ENCODE measurements around the gene OR9I1. TPM values are rescaled to one million over a fixed set of nuclear protein-coding genes. Genes with fewer than 3 reads are reported as not detected.
A peak's percentile ranks its signal among the peaks of the same experiment; 100 is the strongest.

The OR9I1 gene, protein sequence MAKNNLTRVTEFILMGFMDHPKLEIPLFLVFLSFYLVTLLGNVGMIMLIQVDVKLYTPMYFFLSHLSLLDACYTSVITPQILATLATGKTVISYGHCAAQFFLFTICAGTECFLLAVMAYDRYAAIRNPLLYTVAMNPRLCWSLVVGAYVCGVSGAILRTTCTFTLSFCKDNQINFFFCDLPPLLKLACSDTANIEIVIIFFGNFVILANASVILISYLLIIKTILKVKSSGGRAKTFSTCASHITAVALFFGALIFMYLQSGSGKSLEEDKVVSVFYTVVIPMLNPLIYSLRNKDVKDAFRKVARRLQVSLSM
- total RNA-seq, result not detected
- polyA plus RNA-seq, result not detected

DNA sequence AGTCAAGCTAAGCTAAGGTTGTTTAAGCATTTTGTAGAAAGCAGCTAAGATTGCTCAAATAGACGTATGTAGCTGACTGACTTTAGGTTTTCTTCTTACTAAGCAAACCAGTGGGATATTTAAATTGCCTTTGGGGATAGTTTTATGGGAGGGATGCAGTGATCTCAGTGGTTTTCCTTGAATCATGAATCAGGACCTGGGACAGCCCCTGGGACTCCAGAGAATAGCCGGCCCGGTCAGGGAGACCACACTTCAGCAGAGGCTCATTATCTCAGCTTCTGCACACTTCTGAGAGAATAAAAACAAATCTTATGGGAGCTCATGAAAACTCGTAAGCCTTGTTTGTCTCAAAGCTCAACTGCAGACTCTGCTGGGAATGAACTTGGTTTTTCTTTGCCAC is at the start of gene OR9I1:
Gene OR9I1, minus strand, starts transcription at position 62 of the 400 bp plus-strand sequence. CDS start 6,086 bp downstream, outside the sequence.
- ATAC-seq, result no peak
- DNase-seq, result no peak
- H3K36me3 ChIP-seq, result no peaks in the 10 kb centered on the region
- H3K4me3 ChIP-seq, result no peak within 1 kb of the TSS
- WGBS, 2 donors, result 49 to 59% methylated on average over 4 of the region's 4 CpGs
- TF ChIP-seq, protein P1, sequence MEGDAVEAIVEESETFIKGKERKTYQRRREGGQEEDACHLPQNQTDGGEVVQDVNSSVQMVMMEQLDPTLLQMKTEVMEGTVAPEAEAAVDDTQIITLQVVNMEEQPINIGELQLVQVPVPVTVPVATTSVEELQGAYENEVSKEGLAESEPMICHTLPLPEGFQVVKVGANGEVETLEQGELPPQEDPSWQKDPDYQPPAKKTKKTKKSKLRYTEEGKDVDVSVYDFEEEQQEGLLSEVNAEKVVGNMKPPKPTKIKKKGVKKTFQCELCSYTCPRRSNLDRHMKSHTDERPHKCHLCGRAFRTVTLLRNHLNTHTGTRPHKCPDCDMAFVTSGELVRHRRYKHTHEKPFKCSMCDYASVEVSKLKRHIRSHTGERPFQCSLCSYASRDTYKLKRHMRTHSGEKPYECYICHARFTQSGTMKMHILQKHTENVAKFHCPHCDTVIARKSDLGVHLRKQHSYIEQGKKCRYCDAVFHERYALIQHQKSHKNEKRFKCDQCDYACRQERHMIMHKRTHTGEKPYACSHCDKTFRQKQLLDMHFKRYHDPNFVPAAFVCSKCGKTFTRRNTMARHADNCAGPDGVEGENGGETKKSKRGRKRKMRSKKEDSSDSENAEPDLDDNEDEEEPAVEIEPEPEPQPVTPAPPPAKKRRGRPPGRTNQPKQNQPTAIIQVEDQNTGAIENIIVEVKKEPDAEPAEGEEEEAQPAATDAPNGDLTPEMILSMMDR (IDR thresholded peaks at IDR 0.05), result no peak
- no peaks in the 10 kb centered on the region for H3K27me3 ChIP-seq
- no peak within 1 kb of the TSS for H3K27ac ChIP-seq
- no peaks in the 10 kb centered on the region for H3K4me1 ChIP-seq
- no peaks in the 10 kb centered on the region for H3K9me3 ChIP-seq
- intact Hi-C loops (cut with DNase I), result no loop called here
- no peak for FAIRE-seq

DNA sequence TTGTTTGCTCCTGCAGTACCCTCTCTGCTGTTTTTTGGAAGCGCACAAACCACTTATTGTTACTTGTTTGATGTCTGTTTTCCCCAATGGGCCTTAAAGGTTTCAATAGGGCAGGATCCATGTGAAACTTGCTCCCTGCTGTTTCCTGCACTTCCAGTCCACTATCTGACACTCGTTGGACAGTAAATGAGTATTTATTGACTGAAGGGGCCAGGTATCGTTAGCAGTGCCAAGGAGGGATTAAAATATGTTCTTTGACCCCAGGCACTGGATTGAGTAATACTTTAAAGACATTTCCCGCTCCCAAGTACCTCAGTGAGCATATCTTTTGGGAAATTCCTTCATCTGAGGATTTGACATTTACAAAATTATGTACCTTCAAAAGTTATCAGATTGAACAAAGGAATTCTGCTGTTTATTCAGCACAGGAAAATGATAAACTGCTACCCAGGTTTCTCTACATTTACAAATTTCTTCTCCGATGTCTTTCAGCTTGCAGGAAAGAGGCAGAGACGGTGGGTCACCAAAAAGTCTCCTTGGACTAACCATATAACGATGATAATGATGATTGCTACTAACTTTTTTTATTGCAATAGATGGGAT is 40.3 kb upstream of the OR9I1 start:
- TF ChIP-seq, protein P1 (IDR thresholded peaks at IDR 0.05), result no peak
- Histone ChIP-seq H3K27me3 (no peaks in the 10 kb centered on the region), H3K36me3 (no peaks in the 10 kb centered on the region), H3K4me3 (no peak overlapping the region), H3K27ac (peak overlapping the region in 2 of 4 donors; percentile 18 to 24), H3K9me3 (no peaks in the 10 kb centered on the region), H3K4me1 (no peaks in the 10 kb centered on the region)
- intact Hi-C loops (cut with DNase I), result no loop called here
- DNase-seq (no peak), ATAC-seq (peak in 2 of 4 donors; percentile 33 to 49), FAIRE-seq (no peak)
- WGBS, 2 donors, result 29 to 35% methylated on average over 7 of the region's 7 CpGs

DNA sequence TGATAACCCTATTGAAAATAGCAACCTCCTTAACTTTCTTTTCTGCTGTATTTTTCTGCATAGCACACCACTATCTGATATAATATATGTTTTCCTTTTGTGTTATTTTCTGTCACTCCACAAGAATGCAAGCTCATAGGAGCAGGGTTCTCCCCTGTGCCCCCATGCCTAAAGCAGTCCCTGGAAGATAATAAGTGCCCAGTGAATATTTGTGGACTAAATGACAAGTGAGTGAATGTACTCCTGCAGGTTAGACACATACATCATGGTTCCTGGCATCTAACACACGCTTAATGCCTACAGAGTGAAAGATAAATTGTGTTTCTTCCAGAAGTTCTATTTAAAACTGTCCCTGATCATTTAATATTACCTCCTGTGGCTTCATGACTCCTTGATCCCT is 39.7 kb upstream of the OR9I1 start:
- peak overlapping the region in 2 of 4 donors; percentile 18 to 24 for H3K27ac ChIP-seq
- intact Hi-C loops (cut with DNase I), result no loop called here
- no peaks in the 10 kb centered on the region for H3K27me3 ChIP-seq
- H3K4me1 ChIP-seq, result no peaks in the 10 kb centered on the region
- TF ChIP-seq, protein P1 (IDR thresholded peaks at IDR 0.05), result no peak
- no peaks in the 10 kb centered on the region for H3K9me3 ChIP-seq
- 35 to 41% methylated on average over 1 of the region's 1 CpG for WGBS, 2 donors
- ATAC-seq, result no peak
- H3K4me3 ChIP-seq, result no peak overlapping the region
- no peak for DNase-seq
- no peaks in the 10 kb centered on the region for H3K36me3 ChIP-seq
- no peak for FAIRE-seq

DNA sequence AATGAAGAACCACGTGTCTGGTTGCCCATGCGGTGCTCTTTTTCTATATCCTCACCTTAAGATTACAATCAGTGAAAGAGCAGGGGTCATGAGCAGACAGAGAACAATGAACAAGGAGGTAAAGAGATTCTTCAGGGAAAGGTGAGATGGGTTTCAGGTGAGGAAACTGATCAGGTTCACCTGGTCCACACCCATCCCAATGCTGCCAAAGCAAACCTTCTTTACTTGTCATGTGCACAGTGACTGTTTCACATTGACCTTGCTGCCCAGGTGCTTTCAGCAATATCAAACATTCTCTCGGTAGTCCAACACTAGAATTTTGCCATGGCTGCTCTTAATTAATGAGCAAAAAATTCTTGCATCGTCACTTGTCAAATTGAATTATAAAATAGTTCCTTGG is 39.1 kb upstream of the OR9I1 start:
- no peak overlapping the region for H3K4me3 ChIP-seq
- H3K27ac ChIP-seq, result no peak overlapping the region
- no peaks in the 10 kb centered on the region for H3K36me3 ChIP-seq
- no peaks in the 10 kb centered on the region for H3K4me1 ChIP-seq
- 43 to 48% methylated on average over 4 of the region's 4 CpGs for WGBS, 2 donors
- no peaks in the 10 kb centered on the region for H3K27me3 ChIP-seq
- FAIRE-seq, result no peak
- no peak for DNase-seq
- TF ChIP-seq, protein P1 (IDR thresholded peaks at IDR 0.05), result no peak
- ATAC-seq, result peak in 2 of 4 donors; percentile 32 to 34
- intact Hi-C loops (cut with DNase I), result no loop called here
- H3K9me3 ChIP-seq, result no peaks in the 10 kb centered on the region

DNA sequence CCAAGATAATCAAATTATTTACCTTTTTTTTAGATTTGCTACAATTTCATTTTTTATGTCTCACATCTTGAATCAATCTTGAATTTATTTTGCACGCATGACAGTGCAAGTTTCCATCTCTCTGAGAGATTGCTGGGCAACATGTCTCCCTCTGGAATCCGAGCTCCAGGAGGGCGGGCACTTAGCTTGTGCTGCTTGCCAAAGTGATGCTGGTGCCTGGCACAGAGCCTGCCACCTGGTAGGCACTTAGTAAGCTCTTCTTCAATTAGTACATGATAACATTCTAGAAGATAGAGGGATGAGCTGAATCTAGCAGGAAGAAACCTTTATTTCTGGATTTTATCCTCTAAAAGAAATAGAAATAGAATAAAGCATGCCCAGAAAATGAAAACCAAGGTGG is 27.5 kb upstream of the OR9I1 start:
- 67 to 80% methylated on average over 3 of the region's 3 CpGs for WGBS, 2 donors
- no peaks in the 10 kb centered on the region for H3K4me1 ChIP-seq
- H3K4me3 ChIP-seq, result no peak overlapping the region
- no peaks in the 10 kb centered on the region for H3K27me3 ChIP-seq
- ATAC-seq (no peak), FAIRE-seq (no peak), DNase-seq (no peak)
- TF ChIP-seq, protein P1 (IDR thresholded peaks at IDR 0.05), result no peak
- no peaks in the 10 kb centered on the region for H3K9me3 ChIP-seq
- no peak overlapping the region for H3K27ac ChIP-seq
- H3K36me3 ChIP-seq, result no peaks in the 10 kb centered on the region
- intact Hi-C loops (cut with DNase I), result no loop called here
